GM18870 (cell line): ENCODE results near the gene PSENEN.

Source experiments
- ATAC-seq: cut with Tn5 transposase; IDR thresholded peaks from one replicate; pipeline ENCODE4 v1.9.1; 2021; ENCODE audit warnings: moderate library complexity; ENCODE audit not compliant: unreplicated experiment

The PSENEN gene

GRCh38 chr19:35733180-35734125 is 12.0 kb upstream of the PSENEN start:
- ATAC-seq: no peak

GRCh38 chr19:35734273-35734672 is 11.2 kb upstream of the PSENEN start:
- no peak for ATAC-seq

GRCh38 chr19:35734889-35735288 is 10.6 kb upstream of the PSENEN start:
- no peak for ATAC-seq

GRCh38 chr19:35736913-35737886 is 8.3 kb upstream of the PSENEN start:
- ATAC-seq: no peak

- ATAC-seq: no peak
These were observed 7.2 kb upstream of the PSENEN start for GRCh38 chr19:35738021-35738886.

- ATAC-seq: no peak
These were observed 6.6 kb upstream of the PSENEN start for GRCh38 chr19:35738887-35739229.

GRCh38 chr19:35739275-35740107 is 6.0 kb upstream of the PSENEN start:
- ATAC-seq: no peak

- no peak for ATAC-seq
These were observed 5.4 kb upstream of the PSENEN start for GRCh38 chr19:35740108-35740422.

- peak; percentile 44 for ATAC-seq
These were observed 4.8 kb upstream of the PSENEN start for GRCh38 chr19:35740423-35741202.

GRCh38 chr19:35741203-35741515 is 4.3 kb upstream of the PSENEN start:
- no peak for ATAC-seq

GRCh38 chr19:35742121-35742724 is 3.2 kb upstream of the PSENEN start, which contains the start of gene IGFLR1:
IGFLR1 (minus strand) TSS chr19:35742452; CDS start chr19:35741180, 1,272 bp downstream.
- no peak for ATAC-seq

GRCh38 chr19:35743640-35744429 is 1.6 kb upstream of the PSENEN start:
- ATAC-seq: no peak

- no peak for ATAC-seq
These were observed 772 bp upstream of the PSENEN start for GRCh38 chr19:35744430-35745327.

- ATAC-seq: no peak
These were observed 624 bp downstream of the PSENEN start for GRCh38 chr19:35746087-35746462.

- ATAC-seq: no peak
These were observed 1.1 kb downstream of the PSENEN start for GRCh38 chr19:35746531-35746930.

- ATAC-seq: peak; percentile 73
These were observed 2.9 kb downstream of the PSENEN start, which contains the start of gene LIN37 for GRCh38 chr19:35748106-35749020. LIN37 (plus strand) TSS chr19:35748576; CDS start chr19:35748725, 149 bp downstream.
